GM12878 (cell line): ENCODE measurements around the gene AGTRAP. TPM values are rescaled to one million over a fixed set of nuclear protein-coding genes. Genes with fewer than 3 reads are reported as not detected.

Experiments
- ATAC-seq: fragments of 200-7000 bp; cut with Tn5 transposase; 3 replicates; pipeline ENCODE4 v1.9.1; 2020; ENCODE audit warnings: mild to moderate bottlenecking, moderate library complexity
- BruUV-seq: library from RNA; stranded (reverse); fragments of 400-500 nt; replicated peaks from 2 replicates; lab custom pipeline; 2021; lab: Mats Ljungman, UMichigan
- CTCF ChIA-PET: fragments of 300-600 bp; sonication (Branson Sonifier 250); formaldehyde crosslinking; extraction: SDS; loops from one replicate; lab custom pipeline; 2021; ENCODE audit warnings: inconsistent platforms; lab: Yijun Ruan, JAX
- POLR2A ChIA-PET: fragments of 350-600 bp; formaldehyde crosslinking; extraction: SDS; loops from one replicate; lab custom pipeline; 2021; ENCODE audit warnings: inconsistent platforms; lab: Charles Lee
- RAD21 ChIA-PET: fragments of 300-600 bp; sonication (Branson Sonifier 250); formaldehyde crosslinking; loops from one replicate; lab custom pipeline; 2023; ENCODE audit warnings: antibody characterized with exemption; ENCODE audit not compliant: unreplicated experiment; lab: Charles Lee
- SMC1A ChIA-PET: fragments of 300-600 bp; sonication (Branson Sonifier 250); formaldehyde crosslinking; loops from one replicate; lab custom pipeline; 2023; ENCODE audit not compliant: unreplicated experiment, uncharacterized antibody; lab: Charles Lee
- DNase-seq: peaks from one replicate; pipeline ENCODE4 v3.0.0-alpha.2; 2011; ENCODE audit warnings: low read depth, low spot score
- FAIRE-seq: peaks from 3 replicates; lab custom pipeline; 2011; peaks lifted over from hg19 to GRCh38; lab: Jason Lieb, UNC
- H2AFZ ChIP-seq: 2 replicates; pipeline ENCODE4 v1.6.0; 2011; ENCODE audit warnings: low read depth, low read length, control low read depth; ENCODE audit not compliant: control insufficient read depth
- H3K27ac ChIP-seq: 2 replicates; pipeline ENCODE4 v1.5.1; 2011; ENCODE audit warnings: control low read depth; ENCODE audit not compliant: control insufficient read depth, insufficient read depth
- H3K27me3 ChIP-seq, 2 experiments: replicated peaks in 1 of 2; 2 replicates each; pipeline versions ENCODE4 v1.6.0 to v1.6.1; 2011; ENCODE audit warnings: low read length in 1 of 2; ENCODE audit not compliant: control insufficient read depth in 2 of 2, insufficient read depth in 2 of 2
- H3K36me3 ChIP-seq, 2 experiments: 2 replicates each; pipeline ENCODE4 v1.5.1; 2011; ENCODE audit warnings: low read length in 1 of 2; ENCODE audit not compliant: control insufficient read depth in 2 of 2, insufficient read depth in 2 of 2
- H3K4me1 ChIP-seq: 2 replicates; pipeline ENCODE4 v1.6.1; 2011; ENCODE audit warnings: mild to moderate bottlenecking, low read length, moderate library complexity, mixed read lengths; ENCODE audit not compliant: control insufficient read depth, insufficient read depth
- H3K4me2 ChIP-seq: 2 replicates; pipeline ENCODE4 v1.6.0; 2011; ENCODE audit warnings: control low read depth; ENCODE audit not compliant: control insufficient read depth, insufficient read depth
- H3K4me3 ChIP-seq: fragments of 200-600 bp; sonication (generic); 2 replicates; pipeline ENCODE4 v1.5.1; 2016
- H3K79me2 ChIP-seq: 2 replicates; pipeline ENCODE4 v1.6.0; 2011; ENCODE audit warnings: low read length; ENCODE audit not compliant: control insufficient read depth, insufficient read depth
- H3K9ac ChIP-seq: 2 replicates; pipeline ENCODE4 v1.8.0; 2011; ENCODE audit warnings: low read length, control low read depth, mixed read lengths; ENCODE audit not compliant: control insufficient read depth, insufficient read depth
- H3K9me3 ChIP-seq: replicated peaks from 3 replicates; pipeline ENCODE4 v1.5.1; 2011; ENCODE audit warnings: mild to moderate bottlenecking, low read length; ENCODE audit not compliant: control insufficient read depth, insufficient read depth
- H4K20me1 ChIP-seq: 2 replicates; pipeline ENCODE4 v1.6.0; 2011; ENCODE audit not compliant: control insufficient read depth, insufficient read depth
- BCL11A ChIP-seq: IDR thresholded peaks from 2 replicates; pipeline ENCODE4 v1.6.1; 2011; ENCODE audit warnings: low read depth, low read length
- CHD2 ChIP-seq: IDR thresholded peaks from 2 replicates; pipeline ENCODE4 v1.6.1; 2011; ENCODE audit warnings: low read depth, low read length, improper control_type of control experiment, borderline replicate concordance
- CREM ChIP-seq: IDR thresholded peaks from 2 replicates; pipeline ENCODE4 v1.6.1; 2014; ENCODE audit warnings: antibody characterized with exemption, low read depth
- CTCF ChIP-seq, 3 experiments: IDR thresholded peaks in 2 of 3; conservative IDR thresholded peaks in 1 of 3; 2 replicates each; pipeline ENCODE4 v1.5.1; 2011; ENCODE audit warnings: low read depth in 3 of 3, low read length in 3 of 3, mild to moderate bottlenecking in 3 of 3, control low read depth in 2 of 3, moderate library complexity in 2 of 3, inconsistent platforms in 1 of 3, mixed read lengths in 1 of 3; ENCODE audit not compliant: control insufficient read depth in 2 of 3, insufficient read depth in 1 of 3; ENCODE audit errors: extremely low read depth in 1 of 3
- E2F8 ChIP-seq: fragments of 450-650 bp; IDR thresholded peaks from 2 replicates; pipeline ENCODE4 v1.6.1; 2018; ENCODE audit warnings: mild to moderate bottlenecking, low read depth, moderate library complexity; ENCODE audit not compliant: partially characterized antibody
- LARP7 ChIP-seq: fragments of 450-650 bp; IDR thresholded peaks from 2 replicates; pipeline ENCODE4 v1.6.1; 2017; ENCODE audit warnings: mild to moderate bottlenecking
- MXI1 ChIP-seq: fragments of 150-350 bp; IDR thresholded peaks from 2 replicates; pipeline ENCODE4 v1.6.1; 2011; ENCODE audit warnings: low read depth, mild to moderate bottlenecking, inconsistent platforms, low read length, improper control_type of control experiment
- MYB ChIP-seq: fragments of 150-350 bp; IDR thresholded peaks from 2 replicates; pipeline ENCODE4 v1.6.1; 2014; ENCODE audit warnings: mild to moderate bottlenecking, low read depth, low read length, borderline replicate concordance
- MYC ChIP-seq: IDR thresholded peaks from 2 replicates; pipeline ENCODE4 v1.6.1; 2011; ENCODE audit warnings: mild to moderate bottlenecking, low read length, moderate library complexity, inconsistent platforms; ENCODE audit not compliant: insufficient read depth, insufficient replicate concordance, insufficient read length, severe bottlenecking
- NFYB ChIP-seq: IDR thresholded peaks from 2 replicates; pipeline ENCODE4 v1.6.1; 2011; ENCODE audit warnings: low read depth, mild to moderate bottlenecking, low read length, improper control_type of control experiment, moderate library complexity; ENCODE audit not compliant: insufficient read depth
- PAX8 ChIP-seq: fragments of 450-650 bp; IDR thresholded peaks from 2 replicates; pipeline ENCODE4 v1.6.1; 2017; ENCODE audit warnings: mild to moderate bottlenecking, moderate library complexity
- PML ChIP-seq: IDR thresholded peaks from 2 replicates; pipeline ENCODE4 v1.6.1; 2012; ENCODE audit warnings: low read length, inconsistent platforms
- SIN3A ChIP-seq: IDR thresholded peaks from 2 replicates; pipeline ENCODE4 v1.6.1; 2012; ENCODE audit warnings: low read depth, low read length, improper control_type of control experiment
- SPI1 ChIP-seq: IDR thresholded peaks from 2 replicates; pipeline ENCODE4 v1.6.1; 2011; ENCODE audit warnings: low read depth, mild to moderate bottlenecking, low read length, moderate library complexity, borderline replicate concordance; ENCODE audit not compliant: insufficient read depth
- SRF ChIP-seq, 2 experiments: IDR thresholded peaks; 2 replicates each; pipeline ENCODE4 v1.6.1; 2011; ENCODE audit warnings: low read depth in 2 of 2, low read length in 2 of 2, mild to moderate bottlenecking in 1 of 2, moderate library complexity in 1 of 2
- TCF12 ChIP-seq: IDR thresholded peaks from 2 replicates; pipeline ENCODE4 v1.6.1; 2011; ENCODE audit warnings: low read depth, mild to moderate bottlenecking, low read length
- WGBS: methylation state at CpG from one replicate; pipeline ENCODE4 v1.1.6; 2016; ENCODE audit warnings: low lambda C conversion rate; ENCODE audit not compliant: insufficient replicate concordance, insufficient coverage; ENCODE audit errors: missing lambda C conversion rate; 5-methylcytosine and 5-hydroxymethylcytosine counted together
- in situ Hi-C: fragments of 300-500 bp; cut with MboI; formaldehyde crosslinking; loops from 9 replicates; pipeline ENCODE4 v1.14.3; 2018; ENCODE audit warnings: mixed read lengths
- intact Hi-C: fragments of 100-400 bp; cut with micrococcal nuclease; formaldehyde crosslinking; loops from one replicate; pipeline ENCODE4 v1.14.2; 2022; ENCODE audit not compliant: unreplicated experiment
- polyA plus RNA-seq, 11 experiments: library from polyadenylated mRNA; depleted of rRNA in 4 of 11; unstranded in 6 of 11; stranded (reverse) in 5 of 11; fragments of >200 nt; fragmentation: Nextera tagmentation in 4 of 11; fragmentation: Illumina TruSeq in 1 of 11; extraction: Ambion mirVana in 4 of 11; extraction: Trizol in 1 of 11; gene quantifications; 1 replicate in 1 of 11; 2 replicates in 10 of 11; pipeline versions ENCODE4 v1.2.1 to v1.2.3, GENCODE V29; 2011 to 2016; ENCODE audit warnings: inconsistent platforms in 2 of 11, missing spikeins in 2 of 11, low read depth in 1 of 11
- total RNA-seq, 4 experiments: library from RNA; depleted of rRNA in 3 of 4; stranded (reverse); fragments of >200 nt in 3 of 4; fragmentation: Illumina TruSeq in 1 of 4; extraction: Trizol in 1 of 4; gene quantifications; 2 replicates each; pipeline versions ENCODE4 v1.2.1 to v1.2.3, GENCODE V29; 2013 to 2021
- TF ChIP-seq, protein P1 (sequence below): fragments of 450-650 bp; conservative IDR thresholded peaks from 2 replicates; pipeline ENCODE4 v1.6.1; 2017; ENCODE audit warnings: mild to moderate bottlenecking, moderate library complexity
- TF ChIP-seq, protein P2 (sequence below): fragments of 450-650 bp; IDR thresholded peaks from 2 replicates; pipeline ENCODE4 v1.6.1; 2016; ENCODE audit warnings: mild to moderate bottlenecking

Gene AGTRAP
- total and polyA plus RNA-seq, 10 of the 15 experiments (the other 5 are each of a cell fraction or from before 2014, with no cell fraction given): 3.0 to 17.4 (median 10.2) TPM

DNA sequence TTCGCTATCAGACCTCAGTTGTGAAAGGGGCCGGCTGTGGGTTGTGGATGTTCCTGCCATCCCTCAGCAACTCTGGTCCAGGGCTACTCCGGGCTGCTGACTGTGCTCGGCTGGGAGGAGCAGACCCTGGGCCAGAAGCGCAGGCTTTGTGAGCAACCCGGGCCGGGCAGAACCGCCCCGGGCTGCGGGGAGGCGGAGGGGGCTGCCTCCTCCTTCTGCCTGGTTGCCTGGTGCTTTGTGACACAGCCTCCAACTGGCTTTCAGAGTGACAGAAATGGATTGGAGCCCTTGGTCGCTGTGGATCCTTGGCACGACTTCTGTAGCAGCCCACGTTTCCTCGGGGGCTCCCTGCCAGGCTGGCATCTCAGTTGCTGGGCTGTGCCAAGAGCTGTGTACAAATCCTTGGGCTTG is 34.4 kb upstream of the AGTRAP start:
- Histone ChIP-seq H3K27ac (no peak overlapping the region), H3K36me3 (no peaks in the 10 kb centered on the region), H3K4me3 (no peak overlapping the region), H3K4me1 (no peaks in the 10 kb centered on the region), H4K20me1 (no peaks in the 10 kb centered on the region), H3K27me3 (peaks cover 2 to 7% of the 10 kb centered on the region in 2 experiments), H3K9me3 (no peaks in the 10 kb centered on the region), H3K4me2 (no peak overlapping the region), H3K9ac (no peak overlapping the region), H3K79me2 (no peaks in the 10 kb centered on the region), H2AFZ (no peak overlapping the region)
- BruUV-seq: no TSS peak
- ATAC-seq (no peak), DNase-seq (no peak), FAIRE-seq (no peak)
- intact Hi-C loops (no loop called here), in situ Hi-C loops (no loop called here)
- TF ChIP-seq SPI1 (no peak), CTCF (IDR thresholded peaks at IDR 0.05 in 2 of 3, conservative IDR thresholded peaks at IDR 0.05 in 1 of 3; ENCODE audit: control insufficient read depth in 2 of 3, extremely low read depth in 1 of 3, insufficient read depth in 1 of 3, low read depth in 3 of 3, low read length in 3 of 3) (no peak), PML (no peak), BCL11A (no peak), MXI1 (no peak), E2F8 (no peak), SIN3A (no peak), CREM (no peak), TCF12 (no peak), MYB (no peak), SRF (IDR thresholded peaks at IDR 0.05; ENCODE audit: low read depth in 2 of 2, low read length in 2 of 2) (no peak), LARP7 (no peak), NFYB (no peak), PAX8 (no peak), MYC (no peak), CHD2 (no peak)
- TF ChIP-seq, protein P1, sequence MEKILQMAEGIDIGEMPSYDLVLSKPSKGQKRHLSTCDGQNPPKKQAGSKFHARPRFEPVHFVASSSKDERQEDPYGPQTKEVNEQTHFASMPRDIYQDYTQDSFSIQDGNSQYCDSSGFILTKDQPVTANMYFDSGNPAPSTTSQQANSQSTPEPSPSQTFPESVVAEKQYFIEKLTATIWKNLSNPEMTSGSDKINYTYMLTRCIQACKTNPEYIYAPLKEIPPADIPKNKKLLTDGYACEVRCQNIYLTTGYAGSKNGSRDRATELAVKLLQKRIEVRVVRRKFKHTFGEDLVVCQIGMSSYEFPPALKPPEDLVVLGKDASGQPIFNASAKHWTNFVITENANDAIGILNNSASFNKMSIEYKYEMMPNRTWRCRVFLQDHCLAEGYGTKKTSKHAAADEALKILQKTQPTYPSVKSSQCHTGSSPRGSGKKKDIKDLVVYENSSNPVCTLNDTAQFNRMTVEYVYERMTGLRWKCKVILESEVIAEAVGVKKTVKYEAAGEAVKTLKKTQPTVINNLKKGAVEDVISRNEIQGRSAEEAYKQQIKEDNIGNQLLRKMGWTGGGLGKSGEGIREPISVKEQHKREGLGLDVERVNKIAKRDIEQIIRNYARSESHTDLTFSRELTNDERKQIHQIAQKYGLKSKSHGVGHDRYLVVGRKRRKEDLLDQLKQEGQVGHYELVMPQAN: no peak
- TF ChIP-seq, protein P2, sequence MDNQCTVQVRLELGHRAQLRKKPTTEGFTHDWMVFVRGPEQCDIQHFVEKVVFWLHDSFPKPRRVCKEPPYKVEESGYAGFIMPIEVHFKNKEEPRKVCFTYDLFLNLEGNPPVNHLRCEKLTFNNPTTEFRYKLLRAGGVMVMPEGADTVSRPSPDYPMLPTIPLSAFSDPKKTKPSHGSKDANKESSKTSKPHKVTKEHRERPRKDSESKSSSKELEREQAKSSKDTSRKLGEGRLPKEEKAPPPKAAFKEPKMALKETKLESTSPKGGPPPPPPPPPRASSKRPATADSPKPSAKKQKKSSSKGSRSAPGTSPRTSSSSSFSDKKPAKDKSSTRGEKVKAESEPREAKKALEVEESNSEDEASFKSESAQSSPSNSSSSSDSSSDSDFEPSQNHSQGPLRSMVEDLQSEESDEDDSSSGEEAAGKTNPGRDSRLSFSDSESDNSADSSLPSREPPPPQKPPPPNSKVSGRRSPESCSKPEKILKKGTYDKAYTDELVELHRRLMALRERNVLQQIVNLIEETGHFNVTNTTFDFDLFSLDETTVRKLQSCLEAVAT: no peak
- ChIA-PET SMC1A (no interaction called here), RAD21 (no interaction called here), CTCF (no interaction called here), POLR2A (no interaction called here)
- WGBS: 59% methylated on average over 15 of the region's 15 CpGs
